G401 (cell line): ENCODE results near the gene PAN2. TPM values are rescaled to one million over a fixed set of nuclear protein-coding genes. Genes with fewer than 3 reads are reported as not detected.
"Not testable (repeated sequence)": the region's sequence is repeated elsewhere in the genome, so short reads cannot be mapped to it uniquely, and the experiment has no call there.

Experiments
- DNase-seq: peaks from one replicate; pipeline ENCODE4 v3.0.0-alpha.2; 2015; ENCODE audit warnings: low spot score
- in situ Hi-C: cut with HindIII; loops from 2 replicates; pipeline ENCODE4 v1.10.0; 2016; ENCODE audit warnings: low sequenced_read_pairs, mixed read lengths
- total RNA-seq: library from RNA; depleted of rRNA; stranded (reverse); fragments of >200 nt; shearing (Covaris generic); gene quantifications from 2 replicates; pipeline ENCODE4 v1.2.3, GENCODE V29; 2014; rRNA removed

PAN2 gene
- total RNA-seq, 1 experiment from 2014 or later = 18.0 TPM

GRCh38 chr12:56284263-56284662 lies 49.5 kb downstream of the PAN2 start:
- in situ Hi-C loops, DNase-seq: not testable (repeated sequence)

- in situ Hi-C loops = no loop called here
- no peak for DNase-seq
These were observed 51.2 kb downstream of the PAN2 start for GRCh38 chr12:56282579-56282978.

GRCh38 chr12:56282030-56282429 lies 51.8 kb downstream of the PAN2 start:
- in situ Hi-C loops = no loop called here

GRCh38 chr12:56280849-56281248 lies 53.0 kb downstream of the PAN2 start:
- DNase-seq = no peak
- in situ Hi-C loops = no loop called here

More at GRCh38 chr12:56282030-56282429, 51.8 kb downstream of the PAN2 start:
- no peak for DNase-seq

GRCh38 chr12:56278905-56279304 lies 54.9 kb downstream of the PAN2 start:
- no peak for DNase-seq
- in situ Hi-C loops = no loop called here

- in situ Hi-C loops = no loop called here
- no peak for DNase-seq
These were observed 59.5 kb downstream of the PAN2 start for GRCh38 chr12:56274299-56274698.

GRCh38 chr12:56272468-56272867 lies 61.3 kb downstream of the PAN2 start:
- DNase-seq, in situ Hi-C loops: not testable (repeated sequence)

- peak; percentile 40 for DNase-seq
- in situ Hi-C loops = no loop called here
These were observed 62.8 kb downstream of the PAN2 start for GRCh38 chr12:56271031-56271430.

- in situ Hi-C loops = no loop called here
These were observed 66.2 kb downstream of the PAN2 start for GRCh38 chr12:56267443-56268071.

GRCh38 chr12:56266693-56267442 lies 66.9 kb downstream of the PAN2 start, which contains the start of gene COQ10A:
COQ10A (plus strand) TSS chr12:56266942; CDS start chr12:56267119, 177 bp downstream.
- in situ Hi-C loops = no loop called here
- DNase-seq = peak; percentile 94

More at GRCh38 chr12:56267443-56268071, 66.2 kb downstream of the PAN2 start:
- peak; percentile 52 for DNase-seq

Other genes starting within 250 kb of the PAN2 start
- 357 and 451 TPM in 2 replicates for gene PA2G4, start 229.4 kb downstream of the PAN2 start, total RNA-seq
- gene RPL41, start 217.4 kb downstream of the PAN2 start, total RNA-seq = 3,225 and 5,126 TPM in 2 replicates
- gene ZC3H10, start 215.7 kb downstream of the PAN2 start, total RNA-seq = 2.9 and 3.3 TPM in 2 replicates
- 108 and 114 TPM in 2 replicates for gene ESYT1, start 205.7 kb downstream of the PAN2 start, total RNA-seq
- 115 and 166 TPM in 2 replicates for gene MYL6B, start 181.4 kb downstream of the PAN2 start, total RNA-seq
- 1,669 and 1,953 TPM in 2 replicates for gene MYL6, start 175.6 kb downstream of the PAN2 start, total RNA-seq
- gene SMARCC2, start 144.5 kb downstream of the PAN2 start, total RNA-seq = 10.5 and 18.4 TPM in 2 replicates
- 66.6 and 71.6 TPM in 2 replicates for gene RNF41, start 112.1 kb downstream of the PAN2 start, total RNA-seq
- 20.2 and 33.0 TPM in 2 replicates for gene NABP2, start 109.7 kb downstream of the PAN2 start, total RNA-seq
- gene SLC39A5, start 103.9 kb downstream of the PAN2 start, total RNA-seq = not detected in 2 replicates
- 6.2 and 9.0 TPM in 2 replicates for gene ANKRD52, start 75.6 kb downstream of the PAN2 start, total RNA-seq
- 22.3 and 24.2 TPM in 2 replicates for gene COQ10A, start 67.1 kb downstream of the PAN2 start, total RNA-seq
- gene CS, start 33.7 kb downstream of the PAN2 start, total RNA-seq = 56.9 and 64.5 TPM in 2 replicates
- 153 and 218 TPM in 2 replicates for gene CNPY2, start 18.0 kb downstream of the PAN2 start, total RNA-seq
- gene IL23A, start 4.9 kb upstream of the PAN2 start, total RNA-seq = 1.3 and 5.3 TPM in 2 replicates
- 25.6 and 26.9 TPM in 2 replicates for gene STAT2, start 26.1 kb upstream of the PAN2 start, total RNA-seq
- gene APOF, start 28.9 kb upstream of the PAN2 start, total RNA-seq = not detected in 2 replicates
- gene TIMELESS, start 115.4 kb upstream of the PAN2 start, total RNA-seq = 33.3 and 37.4 TPM in 2 replicates
- not detected in 2 replicates for gene MIP, start 120.7 kb upstream of the PAN2 start, total RNA-seq
- gene SPRYD4, start 134.6 kb upstream of the PAN2 start, total RNA-seq = 2.5 and 2.8 TPM in 2 replicates
- gene GLS2, start 154.2 kb upstream of the PAN2 start, total RNA-seq = 0.12 and 1.2 TPM in 2 replicates
- gene RBMS2, start 187.8 kb upstream of the PAN2 start, total RNA-seq = 3.4 and 3.8 TPM in 2 replicates